A549 (cell line): ENCODE data around the gene GLB1L2. TPM values are rescaled to one million over a fixed set of nuclear protein-coding genes. Genes with fewer than 3 reads are reported as not detected.

ENCODE experiments used
- ATAC-seq, 2 experiments: fragments of 200-7000 bp in 1 of 2; fragments of >200 bp in 1 of 2; cut with Nextera tagmentation in 1 of 2; cut with Tn5 transposase in 1 of 2; 3 replicates each; pipeline versions ENCODE4 v1.8.0 to v1.9.1; 2018 to 2020; ENCODE audit warnings: mild to moderate bottlenecking in 1 of 2, moderate library complexity in 1 of 2
- CTCF ChIA-PET: fragments of 300-600 bp; sonication (Branson Sonifier 250); formaldehyde crosslinking; extraction: SDS; loops from one replicate; lab custom pipeline; 2021; ENCODE audit warnings: antibody characterized with exemption, inconsistent platforms; lab: Yijun Ruan, JAX
- POLR2A ChIA-PET: fragments of 350-600 bp; formaldehyde crosslinking; extraction: SDS; loops from one replicate; lab custom pipeline; 2021; ENCODE audit warnings: antibody characterized with exemption, inconsistent platforms; lab: Yijun Ruan, JAX
- DNase-seq, 2 experiments: peaks; one replicate each; pipeline versions ENCODE4 v3.0.0 to v3.0.0-alpha.2; 2011 to 2016; ENCODE audit warnings: low read depth in 1 of 2, low spot score in 1 of 2
- FAIRE-seq: peaks from 2 replicates; lab custom pipeline; 2011; peaks lifted over from hg19 to GRCh38; lab: Jason Lieb, UNC
- H3K27ac ChIP-seq, 2 experiments: fragments of >200 bp; sonication (Bioruptor Twin); formaldehyde crosslinking; 3 replicates each; pipeline ENCODE4 v1.5.1; 2016 to 2017
- H3K4me1 ChIP-seq: fragments of >200 bp; sonication (Bioruptor Twin); formaldehyde crosslinking; 3 replicates; pipeline ENCODE4 v1.6.1; 2016
- H3K4me2 ChIP-seq: fragments of >200 bp; sonication (Bioruptor Twin); formaldehyde crosslinking; 3 replicates; pipeline ENCODE4 v1.6.1; 2016
- H3K4me3 ChIP-seq: fragments of >200 bp; sonication (Bioruptor Twin); formaldehyde crosslinking; 3 replicates; pipeline ENCODE4 v1.5.1; 2016
- H3K9me3 ChIP-seq: fragments of >200 bp; sonication (Bioruptor Twin); formaldehyde crosslinking; 3 replicates; pipeline ENCODE4 v1.6.1; 2016
- CBX2 ChIP-seq: fragments of 200-600 bp; sonication (generic); IDR thresholded peaks from 2 replicates; pipeline ENCODE4 v1.6.1; 2016; ENCODE audit warnings: low read depth, mild to moderate bottlenecking, borderline replicate concordance
- CEBPB ChIP-seq, 2 experiments: fragments of >200 bp in 1 of 2; sonication (Bioruptor Twin) in 1 of 2; formaldehyde crosslinking in 1 of 2; IDR thresholded peaks; 2 replicates each; pipeline ENCODE4 v1.6.1; 2012 to 2016
- CHD4 ChIP-seq: fragments of 200-600 bp; sonication (generic); IDR thresholded peaks from 2 replicates; pipeline ENCODE4 v1.6.1; 2016; ENCODE audit warnings: antibody characterized with exemption, mild to moderate bottlenecking, borderline replicate concordance
- EHMT2 ChIP-seq: fragments of 200-600 bp; sonication (generic); IDR thresholded peaks from 2 replicates; pipeline ENCODE4 v1.6.1; 2016; ENCODE audit warnings: antibody characterized with exemption, low read depth, mild to moderate bottlenecking, moderate library complexity
- FOXS1 ChIP-seq: fragments of 250-450 bp; sonication (Bioruptor Pico); IDR thresholded peaks from 2 replicates; pipeline ENCODE4 v1.5.0; 2020; ENCODE audit warnings: mild to moderate bottlenecking, moderate library complexity
- HDAC2 ChIP-seq: fragments of 200-600 bp; sonication (generic); IDR thresholded peaks from 2 replicates; pipeline ENCODE4 v1.6.1; 2016
- HEYL ChIP-seq: fragments of 250-450 bp; sonication (Bioruptor Pico); IDR thresholded peaks from 2 replicates; pipeline ENCODE4 v1.8.0; 2021; ENCODE audit warnings: mild to moderate bottlenecking, moderate library complexity
- HOXB13 ChIP-seq: fragments of 250-450 bp; sonication (Bioruptor Pico); IDR thresholded peaks from 2 replicates; pipeline ENCODE4 v1.5.0; 2020; ENCODE audit warnings: low read depth, mild to moderate bottlenecking, moderate library complexity
- JUN ChIP-seq, 2 experiments: fragments of >200 bp; sonication (Bioruptor Twin); formaldehyde crosslinking; IDR thresholded peaks; 2 replicates in 1 of 2; 3 replicates in 1 of 2; pipeline ENCODE4 v1.6.1; 2016 to 2017
- MAZ ChIP-seq: fragments of 150-350 bp; IDR thresholded peaks from 2 replicates; pipeline ENCODE4 v1.6.1; 2014; ENCODE audit warnings: antibody characterized with exemption, low read depth, low read length, borderline replicate concordance
- NPAS2 ChIP-seq: fragments of 250-450 bp; sonication (Bioruptor Pico); IDR thresholded peaks from 2 replicates; pipeline ENCODE4 v1.8.0; 2022; ENCODE audit warnings: mild to moderate bottlenecking, moderate library complexity, borderline replicate concordance
- NR3C1 ChIP-seq: fragments of >200 bp; sonication (Bioruptor Twin); formaldehyde crosslinking; IDR thresholded peaks from 3 replicates; pipeline ENCODE4 v1.6.1; 2017
- RARB ChIP-seq: fragments of 250-450 bp; sonication (Bioruptor Pico); IDR thresholded peaks from 2 replicates; pipeline ENCODE4 v1.8.0; 2021; ENCODE audit warnings: mild to moderate bottlenecking, moderate library complexity
- SMC3 ChIP-seq: fragments of >200 bp; sonication (Bioruptor Twin); formaldehyde crosslinking; IDR thresholded peaks from 3 replicates; pipeline ENCODE4 v1.6.1; 2018; ENCODE audit warnings: inconsistent platforms
- TP53 ChIP-seq: fragments of 250-450 bp; sonication (Bioruptor Pico); IDR thresholded peaks from 2 replicates; pipeline ENCODE4 v1.5.0; 2021; ENCODE audit warnings: mild to moderate bottlenecking, moderate library complexity
- ZC3H11A ChIP-seq: fragments of 450-650 bp; IDR thresholded peaks from 2 replicates; pipeline ENCODE4 v1.6.1; 2014; ENCODE audit warnings: antibody characterized with exemption, mild to moderate bottlenecking
- ZFP36 ChIP-seq: fragments of 450-650 bp; IDR thresholded peaks from 2 replicates; pipeline ENCODE4 v1.6.1; 2014; ENCODE audit warnings: borderline replicate concordance; ENCODE audit not compliant: partially characterized antibody
- ZNF302 ChIP-seq: fragments of 250-450 bp; sonication (Bioruptor Pico); IDR thresholded peaks from 2 replicates; pipeline ENCODE4 v1.9.0; 2021; ENCODE audit warnings: inconsistent platforms, mild to moderate bottlenecking, moderate library complexity
- WGBS: methylation state at CpG from one replicate; pipeline ENCODE4 v1.1.6; 2017; ENCODE audit errors: missing lambda C conversion rate; 5-methylcytosine and 5-hydroxymethylcytosine counted together
- polyA plus RNA-seq, 4 experiments: library from polyadenylated mRNA; depleted of rRNA in 3 of 4; stranded (reverse); fragments of >200 nt; fragmentation: RNase III in 1 of 4; extraction: RNeasy Plus Mini Kit Qiagen cat#74134 plus additional on column Dnase treatment in 1 of 4; gene quantifications; 2 replicates in 3 of 4; 3 replicates in 1 of 4; pipeline ENCODE4 v1.2.3, GENCODE V29; 2011 to 2017
- TF ChIP-seq, protein P1 (sequence below): fragments of 450-650 bp; IDR thresholded peaks from 2 replicates; pipeline ENCODE4 v1.6.1; 2014; ENCODE audit warnings: antibody characterized with exemption
- TF ChIP-seq, protein P2 (sequence below): fragments of 150-350 bp; IDR thresholded peaks from 2 replicates; pipeline ENCODE4 v1.6.1; 2014; ENCODE audit warnings: low read depth, mild to moderate bottlenecking, low read length
- TF ChIP-seq, protein P3 (sequence below): IDR thresholded peaks from 2 replicates; pipeline ENCODE4 v1.6.1; 2012
- TF ChIP-seq, protein P4 (sequence below): fragments of 250-450 bp; sonication (Bioruptor Pico); IDR thresholded peaks from 2 replicates; pipeline ENCODE4 v1.5.0; 2021; ENCODE audit warnings: mild to moderate bottlenecking, moderate library complexity, borderline replicate concordance
- TF ChIP-seq, protein P5 (sequence below): IDR thresholded peaks from 2 replicates; pipeline ENCODE4 v1.6.1; 2012
- TF ChIP-seq, protein P6 (sequence below): fragments of >200 bp; sonication (Bioruptor Twin); formaldehyde crosslinking; IDR thresholded peaks from 3 replicates; pipeline ENCODE4 v1.5.1; 2016
- TF ChIP-seq, protein P7 (sequence below): IDR thresholded peaks from 2 replicates; pipeline ENCODE4 v1.6.1; 2012; ENCODE audit warnings: low read depth, borderline replicate concordance

Gene GLB1L2
- polyA plus RNA-seq, 2 of the 4 experiments (the other 2 are of a cell fraction) = 1.1 to 3.5 TPM

DNA sequence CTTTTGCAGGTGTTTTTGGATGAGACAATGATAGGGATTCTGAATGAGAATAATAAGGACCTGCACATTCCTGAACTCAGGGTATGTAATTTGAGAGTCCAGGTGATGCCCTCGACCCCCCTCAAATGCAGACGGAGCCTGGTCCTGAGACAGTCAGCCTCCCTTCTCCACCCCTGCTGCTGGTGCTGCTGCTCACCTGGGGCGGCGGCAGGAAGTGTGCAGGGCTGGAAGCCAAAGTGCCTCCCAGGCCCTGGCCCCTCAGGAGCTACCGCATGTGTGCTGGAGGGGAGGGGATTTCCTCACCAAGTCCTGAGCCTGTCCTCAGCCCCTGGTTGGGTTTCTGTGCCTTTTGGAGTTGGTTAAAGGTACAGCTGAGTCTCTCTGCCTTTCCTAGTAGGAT lies 19.0 kb upstream of the GLB1L2 start:
- ChIA-PET POLR2A (no interaction called here), CTCF (no interaction called here)
- 0% methylated on average over 1 of the region's 5 CpGs for WGBS
- H3K27ac ChIP-seq = no peak overlapping the region
- no peak for FAIRE-seq
- H3K4me3 ChIP-seq = no peak overlapping the region
- no peaks in the 10 kb centered on the region for H3K9me3 ChIP-seq
- H3K4me2 ChIP-seq = no peak overlapping the region
- no peaks in the 10 kb centered on the region for H3K4me1 ChIP-seq
- TF ChIP-seq, protein P1, sequence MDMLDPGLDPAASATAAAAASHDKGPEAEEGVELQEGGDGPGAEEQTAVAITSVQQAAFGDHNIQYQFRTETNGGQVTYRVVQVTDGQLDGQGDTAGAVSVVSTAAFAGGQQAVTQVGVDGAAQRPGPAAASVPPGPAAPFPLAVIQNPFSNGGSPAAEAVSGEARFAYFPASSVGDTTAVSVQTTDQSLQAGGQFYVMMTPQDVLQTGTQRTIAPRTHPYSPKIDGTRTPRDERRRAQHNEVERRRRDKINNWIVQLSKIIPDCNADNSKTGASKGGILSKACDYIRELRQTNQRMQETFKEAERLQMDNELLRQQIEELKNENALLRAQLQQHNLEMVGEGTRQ = no peak
- TF ChIP-seq HDAC2 (no peak), NR3C1 (no peak), MAZ (no peak), SMC3 (no peak), ZNF302 (CRISPR knock-in tag) (no peak), CHD4 (no peak), JUN (IDR thresholded peaks at IDR 0.05) (no peak), FOXS1 (CRISPR knock-in tag) (no peak), ZC3H11A (no peak), HOXB13 (CRISPR knock-in tag) (no peak), ZFP36 (no peak)
- TF ChIP-seq, protein P2, sequence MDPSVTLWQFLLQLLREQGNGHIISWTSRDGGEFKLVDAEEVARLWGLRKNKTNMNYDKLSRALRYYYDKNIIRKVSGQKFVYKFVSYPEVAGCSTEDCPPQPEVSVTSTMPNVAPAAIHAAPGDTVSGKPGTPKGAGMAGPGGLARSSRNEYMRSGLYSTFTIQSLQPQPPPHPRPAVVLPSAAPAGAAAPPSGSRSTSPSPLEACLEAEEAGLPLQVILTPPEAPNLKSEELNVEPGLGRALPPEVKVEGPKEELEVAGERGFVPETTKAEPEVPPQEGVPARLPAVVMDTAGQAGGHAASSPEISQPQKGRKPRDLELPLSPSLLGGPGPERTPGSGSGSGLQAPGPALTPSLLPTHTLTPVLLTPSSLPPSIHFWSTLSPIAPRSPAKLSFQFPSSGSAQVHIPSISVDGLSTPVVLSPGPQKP = no peak
- TF ChIP-seq, protein P3, sequence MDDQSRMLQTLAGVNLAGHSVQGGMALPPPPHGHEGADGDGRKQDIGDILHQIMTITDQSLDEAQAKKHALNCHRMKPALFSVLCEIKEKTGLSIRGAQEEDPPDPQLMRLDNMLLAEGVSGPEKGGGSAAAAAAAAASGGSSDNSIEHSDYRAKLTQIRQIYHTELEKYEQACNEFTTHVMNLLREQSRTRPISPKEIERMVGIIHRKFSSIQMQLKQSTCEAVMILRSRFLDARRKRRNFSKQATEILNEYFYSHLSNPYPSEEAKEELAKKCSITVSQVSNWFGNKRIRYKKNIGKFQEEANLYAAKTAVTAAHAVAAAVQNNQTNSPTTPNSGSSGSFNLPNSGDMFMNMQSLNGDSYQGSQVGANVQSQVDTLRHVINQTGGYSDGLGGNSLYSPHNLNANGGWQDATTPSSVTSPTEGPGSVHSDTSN = no peak
- TF ChIP-seq, protein P4, sequence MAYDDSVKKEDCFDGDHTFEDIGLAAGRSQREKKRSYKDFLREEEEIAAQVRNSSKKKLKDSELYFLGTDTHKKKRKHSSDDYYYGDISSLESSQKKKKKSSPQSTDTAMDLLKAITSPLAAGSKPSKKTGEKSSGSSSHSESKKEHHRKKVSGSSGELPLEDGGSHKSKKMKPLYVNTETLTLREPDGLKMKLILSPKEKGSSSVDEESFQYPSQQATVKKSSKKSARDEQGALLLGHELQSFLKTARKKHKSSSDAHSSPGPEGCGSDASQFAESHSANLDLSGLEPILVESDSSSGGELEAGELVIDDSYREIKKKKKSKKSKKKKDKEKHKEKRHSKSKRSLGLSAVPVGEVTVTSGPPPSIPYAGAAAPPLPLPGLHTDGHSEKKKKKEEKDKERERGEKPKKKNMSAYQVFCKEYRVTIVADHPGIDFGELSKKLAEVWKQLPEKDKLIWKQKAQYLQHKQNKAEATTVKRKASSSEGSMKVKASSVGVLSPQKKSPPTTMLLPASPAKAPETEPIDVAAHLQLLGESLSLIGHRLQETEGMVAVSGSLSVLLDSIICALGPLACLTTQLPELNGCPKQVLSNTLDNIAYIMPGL = no peak
- TF ChIP-seq, protein P5, sequence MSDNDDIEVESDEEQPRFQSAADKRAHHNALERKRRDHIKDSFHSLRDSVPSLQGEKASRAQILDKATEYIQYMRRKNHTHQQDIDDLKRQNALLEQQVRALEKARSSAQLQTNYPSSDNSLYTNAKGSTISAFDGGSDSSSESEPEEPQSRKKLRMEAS = no peak
- TF ChIP-seq, all 56 proteins: peak for 0
- DNase-seq (no peak), ATAC-seq (no peak)

DNA sequence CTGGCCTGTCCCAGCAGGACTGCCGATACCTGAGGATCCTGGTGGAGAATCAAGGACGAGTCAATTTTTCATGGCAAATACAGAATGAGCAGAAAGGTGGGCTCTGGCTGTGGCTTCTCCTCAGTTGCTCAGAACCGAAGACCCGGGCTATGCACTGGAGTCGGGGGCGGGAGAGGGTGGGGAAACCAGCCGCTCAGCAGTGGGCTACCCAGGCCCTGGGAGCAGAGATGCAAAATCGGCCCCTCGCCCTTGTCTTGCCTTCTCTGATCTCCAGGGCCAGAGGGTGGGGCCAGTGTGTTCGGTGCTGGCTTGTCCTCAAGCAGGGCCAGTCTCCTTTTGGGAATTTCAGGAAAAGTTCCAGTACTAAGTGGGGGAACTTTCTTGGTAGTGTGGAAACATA lies 18.4 kb upstream of the GLB1L2 start:
- Histone ChIP-seq H3K4me2 (no peak overlapping the region), H3K4me3 (no peak overlapping the region), H3K27ac (no peak overlapping the region), H3K4me1 (no peaks in the 10 kb centered on the region), H3K9me3 (no peaks in the 10 kb centered on the region)
- DNase-seq (no peak), FAIRE-seq (no peak), ATAC-seq (no peak)
- TF ChIP-seq CBX2 (no peak), JUN (IDR thresholded peaks at IDR 0.05) (no peak), MAZ (no peak), CEBPB (IDR thresholded peaks at IDR 0.05) (no peak), TP53 (no peak), RARB (CRISPR knock-in tag) (no peak), EHMT2 (no peak), NPAS2 (CRISPR knock-in tag) (no peak), HEYL (CRISPR knock-in tag) (no peak), CHD4 (no peak), ZNF302 (CRISPR knock-in tag) (no peak)
- TF ChIP-seq, protein P6, sequence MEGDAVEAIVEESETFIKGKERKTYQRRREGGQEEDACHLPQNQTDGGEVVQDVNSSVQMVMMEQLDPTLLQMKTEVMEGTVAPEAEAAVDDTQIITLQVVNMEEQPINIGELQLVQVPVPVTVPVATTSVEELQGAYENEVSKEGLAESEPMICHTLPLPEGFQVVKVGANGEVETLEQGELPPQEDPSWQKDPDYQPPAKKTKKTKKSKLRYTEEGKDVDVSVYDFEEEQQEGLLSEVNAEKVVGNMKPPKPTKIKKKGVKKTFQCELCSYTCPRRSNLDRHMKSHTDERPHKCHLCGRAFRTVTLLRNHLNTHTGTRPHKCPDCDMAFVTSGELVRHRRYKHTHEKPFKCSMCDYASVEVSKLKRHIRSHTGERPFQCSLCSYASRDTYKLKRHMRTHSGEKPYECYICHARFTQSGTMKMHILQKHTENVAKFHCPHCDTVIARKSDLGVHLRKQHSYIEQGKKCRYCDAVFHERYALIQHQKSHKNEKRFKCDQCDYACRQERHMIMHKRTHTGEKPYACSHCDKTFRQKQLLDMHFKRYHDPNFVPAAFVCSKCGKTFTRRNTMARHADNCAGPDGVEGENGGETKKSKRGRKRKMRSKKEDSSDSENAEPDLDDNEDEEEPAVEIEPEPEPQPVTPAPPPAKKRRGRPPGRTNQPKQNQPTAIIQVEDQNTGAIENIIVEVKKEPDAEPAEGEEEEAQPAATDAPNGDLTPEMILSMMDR = no peak
- TF ChIP-seq, protein P2 = no peak
- TF ChIP-seq, protein P7, sequence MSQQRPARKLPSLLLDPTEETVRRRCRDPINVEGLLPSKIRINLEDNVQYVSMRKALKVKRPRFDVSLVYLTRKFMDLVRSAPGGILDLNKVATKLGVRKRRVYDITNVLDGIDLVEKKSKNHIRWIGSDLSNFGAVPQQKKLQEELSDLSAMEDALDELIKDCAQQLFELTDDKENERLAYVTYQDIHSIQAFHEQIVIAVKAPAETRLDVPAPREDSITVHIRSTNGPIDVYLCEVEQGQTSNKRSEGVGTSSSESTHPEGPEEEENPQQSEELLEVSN = no peak
- CTCF ChIA-PET = no interaction called here
- POLR2A ChIA-PET = no interaction called here
- 55% methylated on average over 2 of the region's 10 CpGs for WGBS
